Nephron progenitor cell (in vitro differentiated cells): Measurements from ENCODE around the gene RHOU.

Experiments
- DNase-seq: peaks from one replicate; pipeline ENCODE4 v3.0.0; 2021
- H3K27ac Mint-ChIP-seq: 2 replicates; pipeline ENCODE4 v1.8.0; 2021; ENCODE audit warnings: mild to moderate bottlenecking, moderate library complexity, mixed read lengths
- H3K27me3 Mint-ChIP-seq: 2 replicates; pipeline ENCODE4 v1.8.0; 2021; ENCODE audit warnings: mild to moderate bottlenecking, low read depth, mixed read lengths; ENCODE audit not compliant: poor library complexity
- H3K36me3 Mint-ChIP-seq: 2 replicates; pipeline ENCODE4 v1.8.0; 2021; ENCODE audit warnings: low read depth, mixed read lengths
- H3K4me1 Mint-ChIP-seq: 2 replicates; pipeline ENCODE4 v1.8.0; 2021; ENCODE audit warnings: mixed read lengths
- H3K4me3 Mint-ChIP-seq: 2 replicates; pipeline ENCODE4 v1.8.0; 2021; ENCODE audit warnings: mild to moderate bottlenecking, moderate library complexity, mixed read lengths
- H3K9me3 Mint-ChIP-seq: 2 replicates; pipeline ENCODE4 v1.8.0; 2021; ENCODE audit warnings: mild to moderate bottlenecking, moderate library complexity, mixed read lengths
- TF ChIP-seq, protein P1 (sequence below): fragments of 200-600 bp; sonication (generic); IDR thresholded peaks from 2 replicates; pipeline ENCODE4 v1.5.0; 2021; ENCODE audit warnings: antibody characterized with exemption

Gene RHOU

DNA sequence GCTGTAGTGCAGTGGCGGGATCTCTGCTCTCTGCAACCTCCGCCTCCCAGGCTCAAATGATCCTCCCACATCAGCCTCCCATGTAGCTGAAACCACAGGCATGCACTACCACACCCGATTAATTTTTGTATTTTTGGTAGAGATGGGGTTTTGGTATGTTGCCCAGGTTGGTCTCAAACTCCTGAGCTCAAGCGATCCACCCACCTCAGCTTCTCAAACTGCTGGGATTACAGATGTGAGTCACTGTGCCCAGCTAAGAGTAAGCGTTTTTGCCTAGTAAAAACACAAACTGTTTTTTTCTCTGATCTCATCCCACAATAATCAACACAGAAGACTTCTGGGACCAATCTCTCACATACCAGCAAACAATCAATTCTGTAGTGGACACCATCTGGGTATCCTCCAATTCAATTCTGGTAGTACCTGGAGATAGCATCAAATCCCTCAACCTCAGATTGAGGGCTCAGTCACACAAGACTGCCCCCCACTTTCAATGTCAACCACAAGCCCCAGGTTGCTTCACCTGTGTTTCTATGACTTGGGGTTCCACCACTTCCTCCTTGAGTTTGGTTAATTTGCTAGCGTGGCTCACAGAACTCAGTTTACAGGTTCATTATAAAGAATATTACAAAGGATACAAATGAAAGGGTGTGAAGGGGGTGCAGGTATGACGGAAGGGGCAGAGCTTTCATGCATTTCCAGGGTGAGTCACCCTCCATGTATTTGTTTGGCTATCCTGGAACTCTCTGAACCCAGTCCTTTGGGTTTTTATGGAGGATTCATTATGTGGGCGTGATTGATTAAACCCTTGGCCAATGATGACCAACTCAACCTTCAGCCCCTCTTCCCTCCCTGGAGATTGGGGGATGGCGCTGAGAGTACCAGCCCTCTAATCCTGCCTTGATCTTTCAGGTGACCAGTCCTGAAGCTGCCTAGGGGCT is 40.0 kb upstream of the RHOU start:
- TF ChIP-seq, protein P1, sequence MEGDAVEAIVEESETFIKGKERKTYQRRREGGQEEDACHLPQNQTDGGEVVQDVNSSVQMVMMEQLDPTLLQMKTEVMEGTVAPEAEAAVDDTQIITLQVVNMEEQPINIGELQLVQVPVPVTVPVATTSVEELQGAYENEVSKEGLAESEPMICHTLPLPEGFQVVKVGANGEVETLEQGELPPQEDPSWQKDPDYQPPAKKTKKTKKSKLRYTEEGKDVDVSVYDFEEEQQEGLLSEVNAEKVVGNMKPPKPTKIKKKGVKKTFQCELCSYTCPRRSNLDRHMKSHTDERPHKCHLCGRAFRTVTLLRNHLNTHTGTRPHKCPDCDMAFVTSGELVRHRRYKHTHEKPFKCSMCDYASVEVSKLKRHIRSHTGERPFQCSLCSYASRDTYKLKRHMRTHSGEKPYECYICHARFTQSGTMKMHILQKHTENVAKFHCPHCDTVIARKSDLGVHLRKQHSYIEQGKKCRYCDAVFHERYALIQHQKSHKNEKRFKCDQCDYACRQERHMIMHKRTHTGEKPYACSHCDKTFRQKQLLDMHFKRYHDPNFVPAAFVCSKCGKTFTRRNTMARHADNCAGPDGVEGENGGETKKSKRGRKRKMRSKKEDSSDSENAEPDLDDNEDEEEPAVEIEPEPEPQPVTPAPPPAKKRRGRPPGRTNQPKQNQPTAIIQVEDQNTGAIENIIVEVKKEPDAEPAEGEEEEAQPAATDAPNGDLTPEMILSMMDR, result no peak
- Mint-ChIP-seq H3K9me3 (no peaks in the 10 kb centered on the region), H3K27ac (no peak overlapping the region), H3K4me3 (no peak overlapping the region), H3K36me3 (no peaks in the 10 kb centered on the region), H3K4me1 (peaks cover 16% of the 10 kb centered on the region), H3K27me3 (peaks cover 5% of the 10 kb centered on the region)
- DNase-seq, result no peak

DNA sequence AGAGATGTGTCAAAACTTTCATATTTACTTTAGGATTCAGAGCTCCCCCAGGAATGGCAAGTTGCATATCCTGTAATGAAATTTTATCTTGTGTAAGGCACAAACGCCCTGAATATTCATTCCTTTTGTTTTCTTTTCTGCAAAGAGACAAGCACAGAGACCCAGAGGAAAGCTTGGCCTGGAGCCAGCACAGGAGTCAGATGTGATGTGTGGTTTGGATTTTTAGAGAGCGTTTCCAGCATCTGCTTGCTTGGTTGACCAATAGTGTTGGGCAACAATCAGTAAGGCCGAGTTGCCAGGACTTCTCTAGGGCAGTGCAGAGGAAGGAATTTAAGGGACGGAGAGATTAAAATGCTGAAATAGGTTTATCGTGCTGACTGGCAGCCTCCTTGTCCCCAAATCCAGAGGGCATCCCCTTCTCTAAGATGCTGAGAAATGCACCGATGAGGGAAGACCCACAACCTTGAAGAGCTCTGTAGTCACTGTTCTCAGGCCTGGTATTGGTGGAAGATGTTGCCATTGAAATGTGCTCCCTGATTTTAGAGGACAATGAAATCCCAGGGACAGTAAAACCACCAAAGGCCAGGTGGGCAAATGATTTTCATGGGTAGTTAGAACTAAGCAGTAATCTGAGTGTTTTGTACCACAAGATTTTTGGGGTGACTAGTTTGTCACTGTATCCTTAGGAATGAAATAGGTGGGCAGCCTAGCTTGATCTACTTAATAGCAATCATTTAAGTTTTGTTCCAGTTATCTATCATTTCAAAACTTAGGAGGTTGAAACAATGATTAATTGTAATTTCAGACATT is 37.9 kb upstream of the RHOU start:
- H3K27ac Mint-ChIP-seq, result no peak overlapping the region
- peaks cover 5% of the 10 kb centered on the region for H3K27me3 Mint-ChIP-seq
- H3K36me3 Mint-ChIP-seq, result no peaks in the 10 kb centered on the region
- peaks cover 4% of the 10 kb centered on the region for H3K9me3 Mint-ChIP-seq
- DNase-seq, result no peak
- TF ChIP-seq, protein P1, result no peak
- H3K4me1 Mint-ChIP-seq, result no peaks in the 10 kb centered on the region
- H3K4me3 Mint-ChIP-seq, result no peak overlapping the region

DNA sequence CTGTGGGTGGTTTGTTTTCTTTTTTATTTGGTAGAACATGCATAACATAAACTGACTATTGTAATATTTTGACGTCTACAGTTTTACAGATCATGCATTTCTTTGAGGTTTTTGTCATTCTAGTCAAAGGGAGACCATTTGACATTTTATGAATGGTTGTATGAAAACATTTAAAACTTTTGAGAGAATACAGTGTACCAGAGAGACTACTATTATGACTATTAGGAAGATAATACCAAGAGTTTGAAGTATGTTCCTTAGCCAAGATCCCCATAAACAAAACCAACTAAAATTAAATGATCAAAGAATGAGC is 37.3 kb upstream of the RHOU start:
- no peak overlapping the region for H3K4me3 Mint-ChIP-seq
- DNase-seq, result no peak
- peaks cover 9% of the 10 kb centered on the region for H3K9me3 Mint-ChIP-seq
- no peaks in the 10 kb centered on the region for H3K36me3 Mint-ChIP-seq
- H3K27me3 Mint-ChIP-seq, result peaks cover 5% of the 10 kb centered on the region
- no peaks in the 10 kb centered on the region for H3K4me1 Mint-ChIP-seq
- no peak overlapping the region for H3K27ac Mint-ChIP-seq
- TF ChIP-seq, protein P1, result no peak

DNA sequence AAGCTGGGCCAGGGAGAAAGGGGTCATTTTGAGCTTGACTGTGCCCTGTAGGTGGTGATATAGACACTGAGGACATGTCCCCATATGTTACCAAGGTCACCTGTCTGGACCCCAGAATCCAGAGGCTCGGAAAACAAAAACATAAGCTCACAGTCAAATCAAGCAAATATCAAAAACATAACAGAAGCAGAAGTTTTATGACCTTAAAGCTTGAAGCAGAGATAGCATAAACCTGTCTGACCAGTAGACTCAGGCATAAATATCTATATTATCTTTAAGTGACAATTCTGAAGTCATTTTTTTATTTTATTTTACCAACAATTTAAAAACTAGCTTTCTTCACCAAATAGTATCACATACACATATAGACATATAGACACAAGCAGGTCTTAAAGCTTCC is 32.8 kb upstream of the RHOU start:
- no peak for DNase-seq
- Mint-ChIP-seq H3K27ac (no peak overlapping the region), H3K9me3 (peaks cover 12% of the 10 kb centered on the region), H3K4me1 (no peaks in the 10 kb centered on the region), H3K4me3 (no peak overlapping the region), H3K27me3 (peaks cover 5% of the 10 kb centered on the region), H3K36me3 (no peaks in the 10 kb centered on the region)
- TF ChIP-seq, protein P1, result no peak

DNA sequence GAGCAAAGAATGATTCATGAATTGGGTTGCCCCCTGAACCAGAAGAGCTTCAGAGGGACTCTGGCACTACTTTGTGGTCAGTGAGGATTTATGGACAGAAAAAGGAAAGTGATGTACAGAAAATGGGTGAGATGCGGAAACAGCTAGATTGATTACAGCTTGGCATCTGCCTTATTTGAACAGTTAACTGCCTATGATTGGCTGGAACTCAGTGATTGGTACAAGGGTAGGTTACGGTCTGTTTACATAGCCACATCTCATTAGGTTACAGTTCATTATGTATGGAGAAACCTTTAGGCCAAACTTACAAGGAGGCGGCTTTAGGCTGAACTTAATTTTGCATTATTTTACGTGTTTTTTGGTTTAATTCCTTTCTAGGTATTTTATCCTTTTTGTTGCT is 29.0 kb upstream of the RHOU start:
- Mint-ChIP-seq H3K9me3 (peaks cover 16% of the 10 kb centered on the region), H3K27me3 (no peaks in the 10 kb centered on the region), H3K4me1 (no peaks in the 10 kb centered on the region), H3K36me3 (peaks cover 5% of the 10 kb centered on the region), H3K4me3 (no peak overlapping the region), H3K27ac (no peak overlapping the region)
- DNase-seq, result no peak
- TF ChIP-seq, protein P1, result no peak
